A673 (cell line): ENCODE results near the gene KCNIP4. TPM values are rescaled to one million over a fixed set of nuclear protein-coding genes. Genes with fewer than 3 reads are reported as not detected.

ENCODE experiments used
- BruUV-seq: library from RNA; stranded (reverse); fragments of 400-500 nt; replicated peaks from 2 replicates; lab custom pipeline; 2021; lab: Mats Ljungman, UMichigan
- CTCF ChIA-PET: fragments of 300-600 bp; sonication (Branson Sonifier 250); formaldehyde crosslinking; loops from one replicate; lab custom pipeline; 2022; ENCODE audit warnings: antibody characterized with exemption; lab: Charles Lee
- POLR2A ChIA-PET: fragments of 300-600 bp; sonication (Branson Sonifier 250); formaldehyde crosslinking; loops from one replicate; lab custom pipeline; 2022; ENCODE audit warnings: antibody characterized with exemption; ENCODE audit not compliant: low non-redundant PET; lab: Charles Lee
- DNase-seq: peaks from one replicate; pipeline ENCODE4 v3.0.0-alpha.2; 2015; ENCODE audit warnings: low spot score
- H3K27ac ChIP-seq: fragments of 200-600 bp; sonication (generic); 2 replicates; pipeline ENCODE4 v1.5.1; 2016; ENCODE audit warnings: mixed run types, low read depth, mild to moderate bottlenecking, mixed read lengths, antibody characterized with exemption, low read length; ENCODE audit not compliant: poor library complexity, severe bottlenecking
- H3K27me3 ChIP-seq: fragments of 200-600 bp; sonication (generic); replicated peaks from 2 replicates; pipeline ENCODE4 v1.6.1; 2017; ENCODE audit warnings: mixed run types, low read depth, mild to moderate bottlenecking, mixed read lengths, antibody characterized with exemption, low read length; ENCODE audit not compliant: insufficient read depth, poor library complexity
- H3K36me3 ChIP-seq: fragments of 200-600 bp; sonication (generic); 2 replicates; pipeline ENCODE4 v1.6.1; 2016; ENCODE audit warnings: mixed run types, mild to moderate bottlenecking, mixed read lengths, antibody characterized with exemption, low read length; ENCODE audit not compliant: insufficient read depth, poor library complexity, severe bottlenecking
- H3K4me1 ChIP-seq: fragments of 200-600 bp; sonication (generic); 2 replicates; pipeline ENCODE4 v1.6.1; 2017; ENCODE audit warnings: mixed run types, mild to moderate bottlenecking, mixed read lengths, antibody characterized with exemption, low read length; ENCODE audit not compliant: insufficient read depth, poor library complexity, severe bottlenecking
- H3K4me3 ChIP-seq: fragments of 200-600 bp; sonication (generic); 2 replicates; pipeline ENCODE4 v1.5.1; 2016; ENCODE audit warnings: low read depth, mixed run types, mild to moderate bottlenecking, mixed read lengths, low read length; ENCODE audit not compliant: poor library complexity, severe bottlenecking
- H3K9me3 ChIP-seq: fragments of 200-600 bp; sonication (generic); 2 replicates; pipeline ENCODE4 v1.6.1; 2016; ENCODE audit warnings: mixed run types, low read depth, mild to moderate bottlenecking, mixed read lengths, antibody characterized with exemption, low read length; ENCODE audit not compliant: poor library complexity, severe bottlenecking
- EZH2 ChIP-seq: fragments of 200-600 bp; sonication (generic); IDR thresholded peaks from 2 replicates; pipeline ENCODE4 v1.6.1; 2017; ENCODE audit warnings: borderline replicate concordance, low read depth, mild to moderate bottlenecking, mixed read lengths, antibody characterized with exemption, low read length; ENCODE audit not compliant: poor library complexity, severe bottlenecking
- intact Hi-C: fragments of 100-400 bp; cut with micrococcal nuclease; formaldehyde crosslinking; loops from one replicate; pipeline ENCODE4 v1.10.0; 2022; ENCODE audit not compliant: unreplicated experiment
- total RNA-seq: library from RNA; stranded (reverse); gene quantifications from 2 replicates; pipeline ENCODE4 v1.2.3, GENCODE V29; 2021
- TF ChIP-seq, protein P1 (sequence below): fragments of 300-800, 200-600 bp; sonication (generic); conservative IDR thresholded peaks from 2 replicates; pipeline ENCODE4 v1.5.1; 2017; ENCODE audit warnings: low read depth, mild to moderate bottlenecking, antibody characterized with exemption, low read length, moderate library complexity, mixed read lengths

Gene KCNIP4
- total RNA-seq, 1 experiment from 2014 or later, result not detected

DNA sequence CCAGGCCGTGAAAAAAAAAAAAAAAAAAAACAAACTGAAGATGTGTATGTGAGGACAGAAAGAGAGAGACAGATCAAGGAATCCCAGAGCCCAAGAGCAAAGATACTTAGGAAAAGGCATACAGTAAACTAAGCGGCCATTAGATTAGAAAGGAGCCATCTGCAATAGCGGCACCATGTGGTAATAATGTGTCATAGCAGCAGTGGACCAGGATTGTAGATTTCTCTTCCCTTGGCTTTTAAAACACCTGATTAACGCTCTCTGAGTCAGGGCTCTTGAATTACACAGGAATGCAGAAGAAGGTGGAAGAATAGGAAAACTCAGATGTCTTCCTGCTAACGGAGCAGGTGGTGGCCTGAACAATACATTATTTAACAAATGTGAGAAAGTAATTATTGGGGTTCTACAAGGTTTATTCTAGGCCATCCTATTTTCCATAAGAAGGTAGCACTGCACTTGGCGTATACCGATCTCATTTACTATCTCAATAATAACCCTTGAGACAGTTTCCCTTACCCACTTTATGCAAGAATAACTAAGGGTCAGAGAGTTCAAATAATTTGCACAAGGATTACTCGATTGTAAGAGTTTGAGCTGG, 182.7 kb downstream of the KCNIP4 start:
- no TSS peak for BruUV-seq
- Histone ChIP-seq H3K27ac (no peak overlapping the region), H3K4me1 (no peaks in the 10 kb centered on the region), H3K4me3 (no peak overlapping the region), H3K27me3 (no peaks in the 10 kb centered on the region), H3K36me3 (no peaks in the 10 kb centered on the region), H3K9me3 (no peaks in the 10 kb centered on the region)
- peak; percentile 52 for DNase-seq
- ChIA-PET POLR2A (no interaction called here), CTCF (no interaction called here)
- TF ChIP-seq, protein P1, sequence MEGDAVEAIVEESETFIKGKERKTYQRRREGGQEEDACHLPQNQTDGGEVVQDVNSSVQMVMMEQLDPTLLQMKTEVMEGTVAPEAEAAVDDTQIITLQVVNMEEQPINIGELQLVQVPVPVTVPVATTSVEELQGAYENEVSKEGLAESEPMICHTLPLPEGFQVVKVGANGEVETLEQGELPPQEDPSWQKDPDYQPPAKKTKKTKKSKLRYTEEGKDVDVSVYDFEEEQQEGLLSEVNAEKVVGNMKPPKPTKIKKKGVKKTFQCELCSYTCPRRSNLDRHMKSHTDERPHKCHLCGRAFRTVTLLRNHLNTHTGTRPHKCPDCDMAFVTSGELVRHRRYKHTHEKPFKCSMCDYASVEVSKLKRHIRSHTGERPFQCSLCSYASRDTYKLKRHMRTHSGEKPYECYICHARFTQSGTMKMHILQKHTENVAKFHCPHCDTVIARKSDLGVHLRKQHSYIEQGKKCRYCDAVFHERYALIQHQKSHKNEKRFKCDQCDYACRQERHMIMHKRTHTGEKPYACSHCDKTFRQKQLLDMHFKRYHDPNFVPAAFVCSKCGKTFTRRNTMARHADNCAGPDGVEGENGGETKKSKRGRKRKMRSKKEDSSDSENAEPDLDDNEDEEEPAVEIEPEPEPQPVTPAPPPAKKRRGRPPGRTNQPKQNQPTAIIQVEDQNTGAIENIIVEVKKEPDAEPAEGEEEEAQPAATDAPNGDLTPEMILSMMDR, result peak; percentile 88
- TF ChIP-seq EZH2, result no peak
- intact Hi-C loops, result loop anchor here (5.0 to 10.0 kb wide), 2 partner anchors 994 to 1341 kb away; no protein-coding TSS in a partner anchor

DNA sequence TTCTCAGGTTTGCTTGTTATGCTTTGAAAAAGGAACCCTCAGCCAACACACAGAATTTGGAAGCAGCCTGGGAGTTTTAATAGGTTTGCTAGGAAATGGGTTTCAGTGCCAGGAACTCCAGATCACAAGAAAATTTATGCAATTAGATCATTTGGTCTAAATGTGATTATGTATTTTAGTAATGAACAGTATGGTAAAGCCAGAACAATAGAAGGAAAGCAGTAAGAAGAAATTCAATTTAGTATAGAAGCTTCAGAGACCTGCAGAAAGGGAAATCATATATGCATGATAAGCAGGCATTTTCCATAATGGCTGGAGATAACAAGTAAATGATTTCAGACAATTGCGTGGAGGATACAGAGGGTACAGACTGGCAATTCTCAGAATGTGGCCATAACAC, 184.7 kb downstream of the KCNIP4 start:
- no TSS peak for BruUV-seq
- CTCF ChIA-PET, result interaction anchor here (1.0 kb wide), 1 partner anchor 11 kb away, joined by 3 read pairs; no protein-coding TSS in a partner anchor
- Histone ChIP-seq H3K4me3 (no peak overlapping the region), H3K36me3 (no peaks in the 10 kb centered on the region), H3K9me3 (no peaks in the 10 kb centered on the region), H3K27ac (no peak overlapping the region), H3K4me1 (no peaks in the 10 kb centered on the region), H3K27me3 (no peaks in the 10 kb centered on the region)
- no peak for DNase-seq
- TF ChIP-seq, protein P1, result no peak
- TF ChIP-seq EZH2, result no peak
- intact Hi-C loops, result loop anchor here (10.0 kb wide), 1 partner anchor 1339 kb away; no protein-coding TSS in a partner anchor
- POLR2A ChIA-PET, result no interaction called here

DNA sequence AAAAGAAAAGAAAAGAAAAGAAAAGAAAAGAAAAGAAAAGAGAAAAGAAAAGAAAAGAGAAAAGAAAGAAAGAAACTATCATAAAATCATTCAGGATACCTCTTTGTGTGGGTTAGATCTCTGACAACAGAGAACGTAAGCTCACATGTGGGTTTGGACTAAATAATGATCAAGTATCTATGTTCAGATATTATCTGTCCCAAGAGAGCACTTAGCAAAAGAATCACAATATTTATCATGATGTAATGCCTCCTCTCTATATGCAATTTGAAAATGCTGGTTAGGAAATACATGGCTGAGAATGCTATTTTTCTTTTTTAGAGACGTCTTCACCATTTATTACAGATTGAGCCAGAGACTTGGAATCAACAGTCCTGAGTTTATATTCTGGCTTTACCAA, 191.3 kb downstream of the KCNIP4 start:
- H3K36me3 ChIP-seq, result no peaks in the 10 kb centered on the region
- TF ChIP-seq, protein P1, result no peak
- no peak for TF ChIP-seq EZH2
- H3K4me1 ChIP-seq, result no peaks in the 10 kb centered on the region
- no peak for DNase-seq
- ChIA-PET POLR2A (no interaction called here), CTCF (no interaction called here)
- intact Hi-C loops, result no loop called here
- H3K27me3 ChIP-seq, result no peaks in the 10 kb centered on the region
- H3K4me3 ChIP-seq, result no peak overlapping the region
- no peak overlapping the region for H3K27ac ChIP-seq
- no peaks in the 10 kb centered on the region for H3K9me3 ChIP-seq
- no TSS peak for BruUV-seq
